ENCODE results near the gene ASMT.
"Not testable (repeated sequence)": the region's sequence is repeated elsewhere in the genome, so short reads cannot be mapped to it uniquely, and the experiment has no call there.

ASMT gene

DNA sequence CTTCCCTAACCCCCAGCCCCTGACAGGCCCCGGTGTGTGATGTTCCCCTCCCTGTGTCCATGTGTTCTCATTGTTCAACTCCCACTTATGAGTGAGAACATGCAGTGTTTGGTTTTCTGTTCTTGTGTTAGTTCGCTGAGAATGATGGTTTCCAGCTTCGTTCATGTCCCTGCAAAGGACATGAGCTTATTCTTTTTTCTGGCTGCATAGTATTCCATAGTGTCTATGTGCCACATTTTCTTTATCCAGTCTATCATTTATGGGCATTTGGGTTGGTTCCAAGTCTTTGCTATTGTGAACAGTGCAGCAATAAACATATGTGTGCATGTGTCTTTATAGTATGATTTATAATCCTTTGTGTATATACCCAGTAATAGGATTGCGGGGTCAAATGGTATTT lies 67.6 kb downstream of the ASMT start:
- intact Hi-C loops (cut with micrococcal nuclease); H3K27me3 Mint-ChIP-seq; H3K9me3 Mint-ChIP-seq; H3K4me3 Mint-ChIP-seq; H3K36me3 Mint-ChIP-seq (ENCODE audit: low read depth); H3K4me1 Mint-ChIP-seq (ENCODE audit: low read depth); H3K27ac Mint-ChIP-seq: not testable (repeated sequence)

GRCh38 chrX:1684883-1685282 lies 70.0 kb downstream of the ASMT start:
- intact Hi-C loops (cut with micrococcal nuclease); H3K27me3 Mint-ChIP-seq; H3K4me3 Mint-ChIP-seq; H3K36me3 Mint-ChIP-seq (ENCODE audit: low read depth); H3K9me3 Mint-ChIP-seq; H3K4me1 Mint-ChIP-seq (ENCODE audit: low read depth); H3K27ac Mint-ChIP-seq: not testable (repeated sequence)

GRCh38 chrX:1685444-1685880 lies 70.6 kb downstream of the ASMT start:
- H3K27me3 Mint-ChIP-seq; H3K36me3 Mint-ChIP-seq (ENCODE audit: low read depth); H3K27ac Mint-ChIP-seq; H3K9me3 Mint-ChIP-seq; H3K4me1 Mint-ChIP-seq (ENCODE audit: low read depth); H3K4me3 Mint-ChIP-seq; intact Hi-C loops (cut with micrococcal nuclease): not testable (repeated sequence)

DNA sequence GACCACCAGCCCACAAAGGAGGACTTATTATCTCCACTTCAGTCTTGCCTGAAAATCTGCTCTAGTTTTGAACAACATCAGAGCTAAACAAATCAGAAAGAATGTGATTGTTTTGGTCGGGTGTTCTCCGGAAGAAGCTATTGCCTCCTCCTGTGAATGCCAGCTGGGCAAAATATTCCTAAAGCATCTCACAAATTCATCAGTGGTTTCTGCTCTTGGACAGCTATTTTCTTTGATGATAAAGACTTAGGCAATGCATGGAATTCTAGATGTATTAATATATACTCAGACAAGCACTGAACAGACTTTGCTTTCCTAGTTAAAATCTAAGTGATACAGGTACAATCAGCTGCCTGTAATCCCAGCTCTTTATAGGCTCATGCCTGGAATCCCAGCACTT lies 71.8 kb downstream of the ASMT start:
- Mint-ChIP-seq H3K4me1 (ENCODE audit: low read depth) (peaks cover 6% of the 10 kb centered on the region), H3K27ac (no peak overlapping the region), H3K36me3 (ENCODE audit: low read depth) (no peaks in the 10 kb centered on the region), H3K27me3 (no peaks in the 10 kb centered on the region), H3K4me3 (no peak overlapping the region), H3K9me3 (no peaks in the 10 kb centered on the region)
- intact Hi-C loops (cut with micrococcal nuclease) = no loop called here

Data from dendritic cell treated with granulocyte-macrophage colony-stimulating factor and Interleukin-4, amounts not matched to agents 40 ng/mL and 50 ng/mL, for 4 days (primary cell).